GM12878 (cell line): ENCODE data around the gene ZNF827. TPM values are rescaled to one million over a fixed set of nuclear protein-coding genes. Genes with fewer than 3 reads are reported as not detected.

Experiments used
- ATAC-seq: fragments of 200-7000 bp; cut with Tn5 transposase; 3 replicates; pipeline ENCODE4 v1.9.1; 2020; ENCODE audit warnings: mild to moderate bottlenecking, moderate library complexity
- BruUV-seq: library from RNA; stranded (reverse); fragments of 400-500 nt; replicated peaks from 2 replicates; lab custom pipeline; 2021; lab: Mats Ljungman, UMichigan
- CTCF ChIA-PET: fragments of 300-600 bp; sonication (Branson Sonifier 250); formaldehyde crosslinking; extraction: SDS; loops from one replicate; lab custom pipeline; 2021; ENCODE audit warnings: inconsistent platforms; lab: Yijun Ruan, JAX
- POLR2A ChIA-PET: fragments of 350-600 bp; formaldehyde crosslinking; extraction: SDS; loops from one replicate; lab custom pipeline; 2021; ENCODE audit warnings: inconsistent platforms; lab: Charles Lee
- RAD21 ChIA-PET: fragments of 300-600 bp; sonication (Branson Sonifier 250); formaldehyde crosslinking; loops from one replicate; lab custom pipeline; 2023; ENCODE audit warnings: antibody characterized with exemption; ENCODE audit not compliant: unreplicated experiment; lab: Charles Lee
- SMC1A ChIA-PET: fragments of 300-600 bp; sonication (Branson Sonifier 250); formaldehyde crosslinking; loops from one replicate; lab custom pipeline; 2023; ENCODE audit not compliant: unreplicated experiment, uncharacterized antibody; lab: Charles Lee
- DNase-seq: peaks from one replicate; pipeline ENCODE4 v3.0.0-alpha.2; 2011; ENCODE audit warnings: low read depth, low spot score
- FAIRE-seq: peaks from 3 replicates; lab custom pipeline; 2011; peaks lifted over from hg19 to GRCh38; lab: Jason Lieb, UNC
- H2AFZ ChIP-seq: 2 replicates; pipeline ENCODE4 v1.6.0; 2011; ENCODE audit warnings: low read depth, low read length, control low read depth; ENCODE audit not compliant: control insufficient read depth
- H3K27ac ChIP-seq: 2 replicates; pipeline ENCODE4 v1.5.1; 2011; ENCODE audit warnings: control low read depth; ENCODE audit not compliant: control insufficient read depth, insufficient read depth
- H3K27me3 ChIP-seq, 2 experiments: replicated peaks in 1 of 2; 2 replicates each; pipeline versions ENCODE4 v1.6.0 to v1.6.1; 2011; ENCODE audit warnings: low read length in 1 of 2; ENCODE audit not compliant: control insufficient read depth in 2 of 2, insufficient read depth in 2 of 2
- H3K36me3 ChIP-seq, 2 experiments: 2 replicates each; pipeline ENCODE4 v1.5.1; 2011; ENCODE audit warnings: low read length in 1 of 2; ENCODE audit not compliant: control insufficient read depth in 2 of 2, insufficient read depth in 2 of 2
- H3K4me1 ChIP-seq: 2 replicates; pipeline ENCODE4 v1.6.1; 2011; ENCODE audit warnings: mild to moderate bottlenecking, low read length, moderate library complexity, mixed read lengths; ENCODE audit not compliant: control insufficient read depth, insufficient read depth
- H3K4me2 ChIP-seq: 2 replicates; pipeline ENCODE4 v1.6.0; 2011; ENCODE audit warnings: control low read depth; ENCODE audit not compliant: control insufficient read depth, insufficient read depth
- H3K4me3 ChIP-seq: fragments of 200-600 bp; sonication (generic); 2 replicates; pipeline ENCODE4 v1.5.1; 2016
- H3K79me2 ChIP-seq: 2 replicates; pipeline ENCODE4 v1.6.0; 2011; ENCODE audit warnings: low read length; ENCODE audit not compliant: control insufficient read depth, insufficient read depth
- H3K9ac ChIP-seq: 2 replicates; pipeline ENCODE4 v1.8.0; 2011; ENCODE audit warnings: low read length, control low read depth, mixed read lengths; ENCODE audit not compliant: control insufficient read depth, insufficient read depth
- H3K9me3 ChIP-seq: replicated peaks from 3 replicates; pipeline ENCODE4 v1.5.1; 2011; ENCODE audit warnings: mild to moderate bottlenecking, low read length; ENCODE audit not compliant: control insufficient read depth, insufficient read depth
- H4K20me1 ChIP-seq: 2 replicates; pipeline ENCODE4 v1.6.0; 2011; ENCODE audit not compliant: control insufficient read depth, insufficient read depth
- BACH1 ChIP-seq: fragments of 450-650 bp; IDR thresholded peaks from 2 replicates; pipeline ENCODE4 v1.6.1; 2017; ENCODE audit warnings: mild to moderate bottlenecking, borderline replicate concordance
- CHD1 ChIP-seq: IDR thresholded peaks from 2 replicates; pipeline ENCODE4 v1.6.1; 2012; ENCODE audit warnings: low read depth, low read length, improper control_type of control experiment
- FOXM1 ChIP-seq: IDR thresholded peaks from 2 replicates; pipeline ENCODE4 v1.6.1; 2012; ENCODE audit warnings: low read depth, mild to moderate bottlenecking, inconsistent platforms, low read length, moderate library complexity
- GATAD2B ChIP-seq: fragments of 450-650 bp; conservative IDR thresholded peaks from 2 replicates; pipeline ENCODE4 v1.6.1; 2017; ENCODE audit warnings: low read depth, mild to moderate bottlenecking, moderate library complexity
- IRF4 ChIP-seq: IDR thresholded peaks from 2 replicates; pipeline ENCODE4 v1.6.1; 2011; ENCODE audit warnings: low read depth, low read length
- JUND ChIP-seq: IDR thresholded peaks from 2 replicates; pipeline ENCODE4 v1.6.1; 2012; ENCODE audit warnings: low read depth, mild to moderate bottlenecking, low read length, improper control_type of control experiment, moderate library complexity
- NRF1 ChIP-seq: conservative IDR thresholded peaks from 2 replicates; pipeline ENCODE4 v1.6.1; 2011; ENCODE audit warnings: mild to moderate bottlenecking, low read depth, low read length, improper control_type of control experiment
- RAD21 ChIP-seq: IDR thresholded peaks from 2 replicates; pipeline ENCODE4 v1.6.1; 2011; ENCODE audit warnings: mild to moderate bottlenecking, low read depth, low read length, moderate library complexity; ENCODE audit not compliant: insufficient read depth
- RCOR1 ChIP-seq: conservative IDR thresholded peaks from 2 replicates; pipeline ENCODE4 v1.6.1; 2012; ENCODE audit warnings: low read depth, low read length, improper control_type of control experiment
- SIN3A ChIP-seq: IDR thresholded peaks from 2 replicates; pipeline ENCODE4 v1.6.1; 2012; ENCODE audit warnings: low read depth, low read length, improper control_type of control experiment
- SP1 ChIP-seq: IDR thresholded peaks from one replicate; pipeline ENCODE4 v1.6.1; 2011; ENCODE audit warnings: low read depth, low read length
- SUPT20H ChIP-seq: IDR thresholded peaks from 2 replicates; pipeline ENCODE4 v1.6.1; 2011; ENCODE audit warnings: low read depth, mild to moderate bottlenecking, low read length, moderate library complexity, borderline replicate concordance; ENCODE audit not compliant: control insufficient read depth
- WRNIP1 ChIP-seq: IDR thresholded peaks from 2 replicates; pipeline ENCODE4 v1.6.1; 2011; ENCODE audit warnings: low read depth, low read length, improper control_type of control experiment, borderline replicate concordance
- ZNF207 ChIP-seq: fragments of 450-650 bp; IDR thresholded peaks from 2 replicates; pipeline ENCODE4 v1.6.1; 2014; ENCODE audit warnings: antibody characterized with exemption, mild to moderate bottlenecking, borderline replicate concordance
- WGBS: methylation state at CpG from one replicate; pipeline ENCODE4 v1.1.6; 2016; ENCODE audit warnings: low lambda C conversion rate; ENCODE audit not compliant: insufficient replicate concordance, insufficient coverage; ENCODE audit errors: missing lambda C conversion rate; 5-methylcytosine and 5-hydroxymethylcytosine counted together
- in situ Hi-C: fragments of 300-500 bp; cut with MboI; formaldehyde crosslinking; loops from 9 replicates; pipeline ENCODE4 v1.14.3; 2018; ENCODE audit warnings: mixed read lengths
- intact Hi-C: fragments of 100-400 bp; cut with micrococcal nuclease; formaldehyde crosslinking; loops from one replicate; pipeline ENCODE4 v1.14.2; 2022; ENCODE audit not compliant: unreplicated experiment
- polyA plus RNA-seq, 11 experiments: library from polyadenylated mRNA; depleted of rRNA in 4 of 11; unstranded in 6 of 11; stranded (reverse) in 5 of 11; fragments of >200 nt; fragmentation: Nextera tagmentation in 4 of 11; fragmentation: Illumina TruSeq in 1 of 11; extraction: Ambion mirVana in 4 of 11; extraction: Trizol in 1 of 11; gene quantifications; 1 replicate in 1 of 11; 2 replicates in 10 of 11; pipeline versions ENCODE4 v1.2.1 to v1.2.3, GENCODE V29; 2011 to 2016; ENCODE audit warnings: inconsistent platforms in 2 of 11, missing spikeins in 2 of 11, low read depth in 1 of 11
- total RNA-seq, 4 experiments: library from RNA; depleted of rRNA in 3 of 4; stranded (reverse); fragments of >200 nt in 3 of 4; fragmentation: Illumina TruSeq in 1 of 4; extraction: Trizol in 1 of 4; gene quantifications; 2 replicates each; pipeline versions ENCODE4 v1.2.1 to v1.2.3, GENCODE V29; 2013 to 2021
- TF ChIP-seq, protein P1 (sequence below): fragments of 450-650 bp; IDR thresholded peaks from 2 replicates; pipeline ENCODE4 v1.6.1; 2014; ENCODE audit warnings: mild to moderate bottlenecking
- TF ChIP-seq, protein P2 (sequence below): IDR thresholded peaks from 2 replicates; pipeline ENCODE4 v1.6.1; 2012; ENCODE audit warnings: low read depth, low read length, improper control_type of control experiment

The ZNF827 gene
- total and polyA plus RNA-seq, 10 of the 15 experiments (the other 5 are each of a cell fraction or from before 2014, with no cell fraction given), result 3.8 to 31.5 (median 13.6) TPM

DNA sequence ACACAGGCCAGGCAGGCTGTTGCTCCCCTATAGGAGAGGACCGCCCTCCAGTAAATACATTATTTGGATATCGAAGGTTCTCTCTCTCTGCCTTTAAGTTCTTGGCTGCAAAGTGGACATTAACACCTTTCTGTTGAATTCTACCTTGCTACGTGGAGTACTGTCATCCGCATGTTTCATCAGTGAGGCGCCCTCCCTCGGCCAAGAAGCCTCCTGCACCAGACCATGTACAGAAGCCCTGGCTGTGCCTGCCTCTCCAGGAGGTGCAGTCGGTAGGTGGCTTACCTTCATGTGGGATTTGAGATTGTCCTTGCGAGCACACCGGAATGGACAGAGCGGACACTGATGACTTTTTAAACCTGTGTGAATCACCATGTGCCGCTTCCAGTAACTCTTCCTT, 46.7 kb downstream of the ZNF827 start:
- POLR2A ChIA-PET, result interaction anchor here (0.9 kb wide), 1 partner anchor 14 kb away, joined by 3 read pairs; no protein-coding TSS in a partner anchor
- SMC1A ChIA-PET, result interaction anchor here (0.8 to 2.9 kb wide), 10 partner anchors 10 to 265 kb away, joined by 3 to 12 read pairs (median 3); no protein-coding TSS in a partner anchor
- BruUV-seq, result no TSS peak
- FAIRE-seq (no peak), ATAC-seq (no peak), DNase-seq (no peak)
- CTCF ChIA-PET, result no interaction called here
- H2AFZ ChIP-seq, result no peak overlapping the region
- peaks cover 7 to 23% of the 10 kb centered on the region in 2 experiments for H3K36me3 ChIP-seq
- RAD21 ChIA-PET, result interaction anchor here (1.0 to 1.1 kb wide), 2 partner anchors 8 to 45 kb away, joined by 3 read pairs; no protein-coding TSS in a partner anchor
- no peak overlapping the region for H3K27ac ChIP-seq
- TF ChIP-seq GATAD2B (no peak), CHD1 (no peak), SP1 (no peak), SUPT20H (no peak), NRF1 (no peak), FOXM1 (no peak)
- intact Hi-C loops, result no loop called here
- H3K4me3 ChIP-seq, result no peak overlapping the region
- peaks cover 3% of the 10 kb centered on the region; the same call in 1 of the 2 replicates for H4K20me1 ChIP-seq
- H3K4me2 ChIP-seq, result no peak overlapping the region
- no peaks in the 10 kb centered on the region for H3K9me3 ChIP-seq
- 93% methylated on average over 11 of the region's 11 CpGs for WGBS
- H3K79me2 ChIP-seq, result peaks cover 45% of the 10 kb centered on the region
- in situ Hi-C loops, result no loop called here
- H3K27me3 ChIP-seq, result no peaks in the 10 kb centered on the region
- H3K4me1 ChIP-seq, result peaks cover 17% of the 10 kb centered on the region
- H3K9ac ChIP-seq, result no peak overlapping the region

DNA sequence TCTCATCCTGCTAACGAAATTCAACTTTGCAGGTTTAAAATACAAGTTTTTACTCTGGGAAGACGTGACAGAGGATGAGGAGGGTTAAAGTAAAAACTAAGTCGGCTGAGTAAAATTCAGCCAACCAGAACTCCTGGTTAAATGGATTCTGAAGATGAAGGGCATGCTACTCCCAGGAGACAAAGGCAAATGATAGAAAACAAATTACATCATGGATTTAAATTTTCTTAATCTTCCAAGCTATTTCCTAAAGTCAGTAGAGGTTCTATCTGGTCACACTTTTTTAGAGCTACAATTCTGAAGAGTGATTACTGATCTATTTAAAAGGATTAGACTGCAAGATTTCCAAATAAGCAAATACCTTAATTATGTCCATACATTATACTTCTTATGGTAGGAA, 47.9 kb downstream of the ZNF827 start:
- H3K36me3 ChIP-seq, result peaks cover 11 to 29% of the 10 kb centered on the region in 2 experiments
- H3K9me3 ChIP-seq, result no peaks in the 10 kb centered on the region
- H3K4me3 ChIP-seq, result no peak overlapping the region
- DNase-seq, result no peak
- ATAC-seq, result no peak
- no peak overlapping the region for H2AFZ ChIP-seq
- ChIA-PET CTCF (interaction anchor here (0.7 to 1.6 kb wide), 5 partner anchors 9 to 1106 kb away, joined by 3 to 6 read pairs (median 3); no protein-coding TSS in a partner anchor), POLR2A (interaction anchor here (0.8 to 1.4 kb wide), 5 partner anchors 9 to 39 kb away, joined by 3 to 5 read pairs (median 3); no protein-coding TSS in a partner anchor), RAD21 (interaction anchor here (0.7 to 1.6 kb wide), 8 partner anchors 9 to 267 kb away, joined by 3 to 6 read pairs (median 4); no protein-coding TSS in a partner anchor), SMC1A (interaction anchor here (0.8 to 2.9 kb wide), 21 partner anchors 9 to 268 kb away, joined by 3 to 12 read pairs (median 3); partner anchors contain the start of gene ZNF827)
- no peak for FAIRE-seq
- in situ Hi-C loops, result no loop called here
- H3K9ac ChIP-seq, result no peak overlapping the region
- no TSS peak for BruUV-seq
- intact Hi-C loops, result no loop called here
- H3K4me1 ChIP-seq, result peaks cover 22% of the 10 kb centered on the region
- no peaks in the 10 kb centered on the region for H3K27me3 ChIP-seq
- peak overlapping the region; percentile 30 for H3K4me2 ChIP-seq
- H4K20me1 ChIP-seq, result peaks cover 3% of the 10 kb centered on the region; the same call in 1 of the 2 replicates
- H3K79me2 ChIP-seq, result peaks cover 39% of the 10 kb centered on the region
- H3K27ac ChIP-seq, result peak overlapping the region; percentile 40; the same call in 1 of the 2 replicates
- WGBS, result 98% methylated on average over 3 of the region's 3 CpGs
- no peak for TF ChIP-seq WRNIP1
- TF ChIP-seq, protein P1, sequence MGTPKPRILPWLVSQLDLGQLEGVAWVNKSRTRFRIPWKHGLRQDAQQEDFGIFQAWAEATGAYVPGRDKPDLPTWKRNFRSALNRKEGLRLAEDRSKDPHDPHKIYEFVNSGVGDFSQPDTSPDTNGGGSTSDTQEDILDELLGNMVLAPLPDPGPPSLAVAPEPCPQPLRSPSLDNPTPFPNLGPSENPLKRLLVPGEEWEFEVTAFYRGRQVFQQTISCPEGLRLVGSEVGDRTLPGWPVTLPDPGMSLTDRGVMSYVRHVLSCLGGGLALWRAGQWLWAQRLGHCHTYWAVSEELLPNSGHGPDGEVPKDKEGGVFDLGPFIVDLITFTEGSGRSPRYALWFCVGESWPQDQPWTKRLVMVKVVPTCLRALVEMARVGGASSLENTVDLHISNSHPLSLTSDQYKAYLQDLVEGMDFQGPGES, result no peak
- no peak for TF ChIP-seq RCOR1
- TF ChIP-seq BACH1, result no peak
- no peak for TF ChIP-seq SIN3A
- no peak for TF ChIP-seq IRF4
- TF ChIP-seq ZNF207, result no peak
- no peak for TF ChIP-seq JUND
- TF ChIP-seq, protein P2, sequence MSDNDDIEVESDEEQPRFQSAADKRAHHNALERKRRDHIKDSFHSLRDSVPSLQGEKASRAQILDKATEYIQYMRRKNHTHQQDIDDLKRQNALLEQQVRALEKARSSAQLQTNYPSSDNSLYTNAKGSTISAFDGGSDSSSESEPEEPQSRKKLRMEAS, result no peak
- no peak for TF ChIP-seq RAD21
